H9 (cell line): Measurements from ENCODE around the gene DCUN1D2. TPM values are rescaled to one million over a fixed set of nuclear protein-coding genes. Genes with fewer than 3 reads are reported as not detected.

Experiments
- DNase-seq: peaks from one replicate; pipeline ENCODE4 v3.0.0-alpha.2; 2017
- H2AFZ ChIP-seq: one replicate; pipeline ENCODE4 v1.6.1; 2013; ENCODE audit warnings: mild to moderate bottlenecking, low read length, control low read depth, moderate library complexity
- H2AK5ac ChIP-seq: 2 replicates; pipeline ENCODE4 v1.6.1; 2013; ENCODE audit warnings: low read length, control low read depth, mixed read lengths; ENCODE audit not compliant: insufficient read length
- H2BK120ac ChIP-seq: one replicate; pipeline ENCODE4 v1.6.1; 2013; ENCODE audit warnings: low read depth, mild to moderate bottlenecking, low read length, control low read depth, inconsistent platforms; ENCODE audit not compliant: poor library complexity, severe bottlenecking
- H2BK12ac ChIP-seq: 2 replicates; pipeline ENCODE4 v1.6.1; 2013; ENCODE audit warnings: low read length, control low read depth, mixed read lengths, low read depth; ENCODE audit not compliant: insufficient read length
- H2BK15ac ChIP-seq: 2 replicates; pipeline ENCODE4 v1.6.1; 2013; ENCODE audit warnings: low read depth, low read length, control low read depth
- H2BK20ac ChIP-seq: one replicate; pipeline ENCODE4 v1.6.1; 2013; ENCODE audit warnings: low read depth, mild to moderate bottlenecking, low read length, control low read depth, inconsistent platforms; ENCODE audit not compliant: poor library complexity, severe bottlenecking
- H2BK5ac ChIP-seq: 2 replicates; pipeline ENCODE4 v1.6.1; 2013; ENCODE audit warnings: low read length, control low read depth, mixed read lengths; ENCODE audit not compliant: insufficient read length
- H3K14ac ChIP-seq: 2 replicates; pipeline ENCODE4 v1.6.1; 2013; ENCODE audit warnings: low read length, control low read depth; ENCODE audit not compliant: insufficient read depth
- H3K18ac ChIP-seq: 2 replicates; pipeline ENCODE4 v1.6.1; 2013; ENCODE audit warnings: low read depth, mild to moderate bottlenecking, mixed read lengths, low read length, control low read depth; ENCODE audit not compliant: insufficient read length
- H3K23ac ChIP-seq: 2 replicates; pipeline ENCODE4 v1.6.1; 2013; ENCODE audit warnings: low read length, control low read depth, mixed read lengths, low read depth; ENCODE audit not compliant: insufficient read length
- H3K23me2 ChIP-seq: 2 replicates; pipeline ENCODE4 v1.6.1; 2013; ENCODE audit warnings: low read depth, mild to moderate bottlenecking, mixed read lengths, low read length, control low read depth; ENCODE audit not compliant: insufficient read length, poor library complexity, severe bottlenecking
- H3K27ac ChIP-seq: 2 replicates; pipeline ENCODE4 v1.5.1; 2013; ENCODE audit warnings: low read length, control low read depth, mixed read lengths, low read depth; ENCODE audit not compliant: insufficient read length
- H3K27me3 ChIP-seq: 2 replicates; pipeline ENCODE4 v1.6.1; 2013; ENCODE audit warnings: low read length, control low read depth, inconsistent platforms; ENCODE audit not compliant: insufficient read depth
- H3K4ac ChIP-seq: 2 replicates; pipeline ENCODE4 v1.6.1; 2013; ENCODE audit warnings: low read depth, mild to moderate bottlenecking, control low read depth, inconsistent platforms, low read length, moderate library complexity
- H3K4me1 ChIP-seq: 2 replicates; pipeline ENCODE4 v1.6.1; 2013; ENCODE audit warnings: low read length, control low read depth, inconsistent platforms; ENCODE audit not compliant: insufficient read depth
- H3K4me2 ChIP-seq: 2 replicates; pipeline ENCODE4 v1.6.1; 2013; ENCODE audit warnings: low read length, control low read depth, mixed read lengths; ENCODE audit not compliant: insufficient read length, insufficient read depth
- H3K56ac ChIP-seq: 2 replicates; pipeline ENCODE4 v1.6.1; 2013; ENCODE audit warnings: low read depth, mild to moderate bottlenecking, mixed read lengths, low read length, control low read depth; ENCODE audit not compliant: insufficient read length
- H3K79me1 ChIP-seq: 2 replicates; pipeline ENCODE4 v1.6.1; 2013; ENCODE audit warnings: low read depth, mild to moderate bottlenecking, moderate library complexity, low read length, control low read depth, inconsistent platforms; ENCODE audit not compliant: insufficient read depth, poor library complexity, severe bottlenecking
- H3K79me2 ChIP-seq: 2 replicates; pipeline ENCODE4 v1.6.1; 2013; ENCODE audit warnings: low read length, control low read depth, inconsistent platforms; ENCODE audit not compliant: insufficient read depth
- H3K9ac ChIP-seq: 2 replicates; pipeline ENCODE4 v1.6.1; 2013; ENCODE audit warnings: low read length, control low read depth, mixed read lengths; ENCODE audit not compliant: insufficient read length; ENCODE audit errors: extremely low read depth
- H3K9me3 ChIP-seq: one replicate; pipeline ENCODE4 v1.6.1; 2013; ENCODE audit warnings: low read depth, low read length, inconsistent platforms; ENCODE audit not compliant: control insufficient read depth
- H3T11ph ChIP-seq: one replicate; pipeline ENCODE4 v1.6.1; 2013; ENCODE audit warnings: mild to moderate bottlenecking, low read length, control low read depth, inconsistent platforms
- H4K20me1 ChIP-seq: one replicate; pipeline ENCODE4 v1.6.1; 2013; ENCODE audit not compliant: control insufficient read depth, insufficient read length, insufficient read depth
- H4K5ac ChIP-seq: 2 replicates; pipeline ENCODE4 v1.6.1; 2013; ENCODE audit warnings: low read depth, mild to moderate bottlenecking, mixed read lengths, low read length, control low read depth; ENCODE audit not compliant: insufficient read length
- H4K8ac ChIP-seq: replicated peaks from 2 replicates; pipeline ENCODE4 v1.6.1; 2013; ENCODE audit warnings: low read length, control low read depth, mixed read lengths, low read depth; ENCODE audit not compliant: insufficient read length
- H4K91ac ChIP-seq: 2 replicates; pipeline ENCODE4 v1.6.1; 2013; ENCODE audit warnings: low read depth, mild to moderate bottlenecking, moderate library complexity, mixed read lengths, low read length, control low read depth; ENCODE audit not compliant: insufficient read length
- H3K27ac Mint-ChIP-seq, 3 experiments: 2 replicates in 2 of 3; 3 replicates in 1 of 3; pipeline ENCODE4 v1.8.0; 2020 to 2021; ENCODE audit warnings: mixed read lengths in 3 of 3, mild to moderate bottlenecking in 1 of 3, moderate library complexity in 1 of 3
- H3K27me3 Mint-ChIP-seq: 2 replicates; pipeline ENCODE4 v1.8.0; 2021; ENCODE audit warnings: low read depth, mild to moderate bottlenecking, moderate library complexity, mixed read lengths
- H3K36me3 Mint-ChIP-seq, 3 experiments: 2 replicates in 2 of 3; 3 replicates in 1 of 3; pipeline ENCODE4 v1.8.0; 2020 to 2021; ENCODE audit warnings: low read depth in 3 of 3, mixed read lengths in 3 of 3; ENCODE audit not compliant: insufficient read depth in 1 of 3
- H3K4me1 Mint-ChIP-seq, 2 experiments: 2 replicates each; pipeline ENCODE4 v1.8.0; 2020; ENCODE audit warnings: mixed read lengths in 2 of 2
- H3K4me3 Mint-ChIP-seq, 2 experiments: 2 replicates in 1 of 2; 3 replicates in 1 of 2; pipeline ENCODE4 v1.8.0; 2020 to 2021; ENCODE audit warnings: mild to moderate bottlenecking in 2 of 2, mixed read lengths in 2 of 2, moderate library complexity in 1 of 2
- H3K9me3 Mint-ChIP-seq, 2 experiments: 2 replicates in 1 of 2; 3 replicates in 1 of 2; pipeline ENCODE4 v1.8.0; 2020; ENCODE audit warnings: mild to moderate bottlenecking in 2 of 2, mixed read lengths in 2 of 2, moderate library complexity in 1 of 2
- CTCF ChIP-seq: fragments of 200-600 bp; sonication (generic); conservative IDR thresholded peaks from 3 replicates; pipeline ENCODE4 v1.8.0; 2021; ENCODE audit warnings: antibody characterized with exemption, mild to moderate bottlenecking
- WGBS: extraction: QIAGEN DNeasy Blood & Tissue Kit; methylation state at CpG from one replicate; pipeline ENCODE4 v1.1.7; 2013; ENCODE audit warnings: missing lambda C conversion rate, low lambda C conversion rate, mixed read lengths; ENCODE audit not compliant: insufficient read length; ENCODE audit errors: extremely low coverage; 5-methylcytosine and 5-hydroxymethylcytosine counted together
- total RNA-seq: library from RNA; stranded (reverse); gene quantifications from 2 replicates; pipeline ENCODE4 v1.2.1, GENCODE V29; 2021

The DCUN1D2 gene
- total RNA-seq, 1 experiment from 2014 or later, result 36.8 TPM

GRCh38 chr13:113420833-113421600 is 69.5 kb downstream of the DCUN1D2 start:
- H3K9ac ChIP-seq, result no peak overlapping the region
- no peaks in the 10 kb centered on the region for H3K79me1 ChIP-seq
- H3K4ac ChIP-seq, result no peak overlapping the region
- no peak overlapping the region for H4K5ac ChIP-seq
- H2BK15ac ChIP-seq, result no peak overlapping the region
- no peak overlapping the region for H2BK20ac ChIP-seq
- DNase-seq, result peak; percentile 58
- H4K8ac ChIP-seq, result no peak overlapping the region
- H2AFZ ChIP-seq, result no peak overlapping the region
- no peak overlapping the region for H3K23ac ChIP-seq
- no peak overlapping the region for H4K91ac ChIP-seq
- no peaks in the 10 kb centered on the region for H3K23me2 ChIP-seq
- Mint-ChIP-seq H3K27me3 (peaks cover 2% of the 10 kb centered on the region), H3K4me1 (0 out of 4 replicates have a peak, but pooled peaks cover 0 to 7% of the 10 kb centered on the region in 2 experiments), H3K27ac (no peak overlapping the region), H3K9me3 (no peaks in the 10 kb centered on the region), H3K4me3 (no peak overlapping the region), H3K36me3 (no peaks in the 10 kb centered on the region; a peak in 1 of 7 replicates)
- no peak overlapping the region for H2BK120ac ChIP-seq
- no peaks in the 10 kb centered on the region for H3K27me3 ChIP-seq
- H3T11ph ChIP-seq, result no peak overlapping the region
- H3K27ac ChIP-seq, result no peak overlapping the region
- no peaks in the 10 kb centered on the region for H3K4me1 ChIP-seq
- no peak overlapping the region for H2BK5ac ChIP-seq
- whole genome bisulfite sequencing, result no CpG with 5 or more reads among the region's 38 CpGs
- no peak overlapping the region for H3K56ac ChIP-seq
- H3K18ac ChIP-seq, result no peak overlapping the region
- no peak overlapping the region for H3K4me2 ChIP-seq
- no peaks in the 10 kb centered on the region for H4K20me1 ChIP-seq
- no peak for TF ChIP-seq CTCF
- no peak overlapping the region for H2BK12ac ChIP-seq
- H3K9me3 ChIP-seq, result no peaks in the 10 kb centered on the region
- no peaks in the 10 kb centered on the region for H3K79me2 ChIP-seq
- no peak overlapping the region for H3K14ac ChIP-seq
- H2AK5ac ChIP-seq, result no peak overlapping the region
